ENCODE data around the gene PTGR2.
"Not testable (repeated sequence)": the region's sequence is repeated elsewhere in the genome, so short reads cannot be mapped to it uniquely, and the experiment has no call there.

PTGR2 gene

GRCh38 chr14:73833034-73833433, 18.6 kb upstream of the PTGR2 start:
- peak; percentile 52 for DNase-seq (ENCODE audit: low spot score)

DNA sequence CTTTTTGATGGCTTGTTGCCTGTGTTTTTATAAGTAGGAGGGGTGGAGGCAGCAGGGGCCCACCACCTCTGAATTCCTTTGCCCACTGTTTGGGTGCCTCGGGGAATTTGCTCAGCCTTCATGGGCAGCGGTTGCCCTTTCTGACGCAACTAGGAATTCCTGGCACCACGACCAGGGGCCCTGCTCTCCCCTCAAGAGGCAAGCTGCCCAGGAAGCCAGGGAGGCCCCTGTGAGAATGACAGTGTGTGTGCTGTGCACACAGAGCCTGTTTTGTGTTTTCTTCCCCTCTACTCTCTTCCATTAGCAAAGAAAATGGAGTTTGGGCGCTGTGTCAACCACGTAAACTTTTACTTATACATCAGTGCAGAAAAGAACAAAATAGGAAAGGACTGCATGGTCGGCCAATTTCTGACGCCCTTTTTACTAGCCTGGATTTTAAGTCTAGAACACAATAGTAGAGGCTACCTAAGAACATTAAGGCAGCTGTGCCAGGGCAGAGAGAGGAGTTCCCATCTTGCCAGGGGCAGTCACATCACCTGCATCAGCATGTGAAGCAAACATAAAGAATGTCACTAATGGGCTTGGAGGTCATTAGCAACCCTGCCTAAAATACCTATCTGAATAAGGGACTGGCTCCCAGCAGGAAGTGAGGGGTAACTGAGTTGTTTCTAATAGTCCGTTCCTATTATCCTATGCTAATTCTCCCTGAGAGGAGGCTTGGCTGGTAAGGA, 17.9 kb upstream of the PTGR2 start:
- DNase-seq (ENCODE audit: low spot score) = peak; percentile 49

GRCh38 chr14:73834261-73834625, 17.4 kb upstream of the PTGR2 start:
- DNase-seq (ENCODE audit: low spot score) = no peak

GRCh38 chr14:73838293-73839034, 13.2 kb upstream of the PTGR2 start:
- not testable (repeated sequence) for DNase-seq (ENCODE audit: low spot score)

DNA sequence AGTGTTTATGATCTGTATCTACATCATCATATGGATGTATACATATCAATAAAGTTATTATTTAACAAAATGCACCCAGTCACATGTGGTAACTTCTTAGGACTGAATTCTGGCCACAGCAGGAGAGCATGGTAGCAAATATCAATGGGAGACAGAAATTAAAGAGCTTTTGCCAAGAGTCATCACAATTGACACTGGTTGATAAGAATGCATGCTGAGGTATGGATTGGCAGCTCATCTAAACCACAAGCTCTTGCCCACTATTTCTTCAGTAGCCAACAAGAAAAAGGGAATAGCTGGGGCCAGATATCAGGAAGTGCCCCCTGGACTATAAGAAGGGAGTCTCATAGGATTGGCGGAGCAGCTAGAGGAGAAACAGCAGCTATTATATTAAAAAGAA, 9.4 kb upstream of the PTGR2 start:
- no peak for DNase-seq (ENCODE audit: low spot score)

- no peak for DNase-seq (ENCODE audit: low spot score)
These were observed 8.8 kb upstream of the PTGR2 start for GRCh38 chr14:73842851-73843250.

DNA sequence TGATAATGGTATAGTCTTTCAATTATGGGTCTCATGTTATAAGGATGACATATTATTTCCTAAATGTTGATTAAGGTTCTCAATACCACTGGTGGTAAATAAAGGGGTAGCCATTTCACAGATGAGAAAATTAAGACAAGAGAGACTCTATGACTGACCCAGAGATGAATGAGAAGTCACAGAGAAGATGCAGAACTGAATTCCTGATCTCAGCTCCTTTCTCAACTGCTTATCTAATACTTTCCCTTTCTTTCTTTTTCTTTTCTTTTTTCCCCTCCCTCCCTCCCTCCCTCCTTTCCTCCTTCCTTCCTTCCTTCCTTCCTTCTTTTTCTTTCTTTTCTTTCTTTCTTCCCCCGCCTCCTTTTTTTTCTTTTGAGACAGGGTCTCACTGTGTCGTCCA, 8.3 kb upstream of the PTGR2 start:
- DNase-seq (ENCODE audit: low spot score) = no peak

DNA sequence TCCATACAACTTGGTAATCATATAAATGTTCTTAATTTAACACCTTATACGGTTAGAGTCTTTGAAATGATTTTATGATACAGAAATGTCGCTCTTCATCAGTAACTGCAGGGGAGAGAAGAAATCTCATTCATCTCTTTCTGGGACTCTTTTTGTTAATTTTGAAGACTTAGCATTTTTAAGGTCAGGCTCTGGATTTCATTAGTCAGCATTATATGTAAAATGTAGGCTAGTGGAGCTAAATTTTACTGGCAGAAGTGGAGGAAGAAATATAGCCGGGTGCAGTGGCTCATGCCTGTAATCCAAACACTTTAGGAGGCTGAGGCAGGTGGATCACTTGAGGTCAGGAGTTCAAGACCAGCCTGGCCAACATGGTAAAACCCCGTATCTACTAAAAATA, 4.7 kb upstream of the PTGR2 start:
- no peak for DNase-seq (ENCODE audit: low spot score)

- no peak for DNase-seq (ENCODE audit: low spot score)
These were observed 631 bp upstream of the PTGR2 start for GRCh38 chr14:73851000-73851399.

DNA sequence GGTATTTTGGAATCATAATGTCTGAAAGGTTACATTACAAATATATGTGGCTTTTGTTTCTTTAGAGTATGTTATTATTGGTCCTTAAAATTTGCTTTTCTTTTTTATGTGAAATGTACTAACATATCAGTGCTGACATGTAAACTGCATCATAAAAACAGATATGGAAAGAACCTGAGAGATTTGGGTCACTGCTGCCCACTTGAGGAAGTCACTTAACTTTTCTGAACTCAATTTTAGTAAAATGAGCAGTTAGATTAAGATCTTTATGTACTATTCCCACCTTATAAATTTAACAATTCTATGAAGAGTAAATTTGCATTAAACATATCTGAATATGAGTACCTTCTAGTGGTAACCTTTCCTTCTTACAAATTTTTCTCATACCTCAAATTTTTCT, 7.5 kb downstream of the PTGR2 start:
- no peak for DNase-seq (ENCODE audit: low spot score)

GRCh38 chr14:73861073-73861472, 9.4 kb downstream of the PTGR2 start:
- DNase-seq (ENCODE audit: low spot score) = no peak

GRCh38 chr14:73862480-73862879, 10.8 kb downstream of the PTGR2 start:
- no peak for DNase-seq (ENCODE audit: low spot score)

DNA sequence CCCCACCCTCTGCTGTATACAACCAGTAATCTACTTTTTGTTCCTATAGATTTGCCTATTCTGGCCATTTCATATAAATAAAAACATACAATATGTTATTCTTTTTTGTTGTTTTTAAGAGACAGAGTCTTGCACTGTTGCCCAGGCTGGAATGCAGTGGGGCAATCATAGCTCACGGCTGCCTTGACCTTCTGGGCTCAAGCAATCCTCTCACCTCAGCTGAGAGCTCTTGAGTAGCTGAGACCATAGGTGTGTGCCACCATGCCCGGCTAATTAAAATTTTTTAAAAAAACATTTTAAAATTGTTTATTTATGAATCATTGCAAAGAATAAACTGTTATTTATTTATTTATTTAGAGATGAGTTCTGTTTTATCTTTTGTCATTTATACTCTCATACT, 11.6 kb downstream of the PTGR2 start:
- DNase-seq (ENCODE audit: low spot score) = no peak

GRCh38 chr14:73865534-73866113, 14.0 kb downstream of the PTGR2 start:
- DNase-seq (ENCODE audit: low spot score) = no peak

GRCh38 chr14:73869754-73870153, 18.1 kb downstream of the PTGR2 start:
- DNase-seq (ENCODE audit: low spot score) = not testable (repeated sequence)

DNA sequence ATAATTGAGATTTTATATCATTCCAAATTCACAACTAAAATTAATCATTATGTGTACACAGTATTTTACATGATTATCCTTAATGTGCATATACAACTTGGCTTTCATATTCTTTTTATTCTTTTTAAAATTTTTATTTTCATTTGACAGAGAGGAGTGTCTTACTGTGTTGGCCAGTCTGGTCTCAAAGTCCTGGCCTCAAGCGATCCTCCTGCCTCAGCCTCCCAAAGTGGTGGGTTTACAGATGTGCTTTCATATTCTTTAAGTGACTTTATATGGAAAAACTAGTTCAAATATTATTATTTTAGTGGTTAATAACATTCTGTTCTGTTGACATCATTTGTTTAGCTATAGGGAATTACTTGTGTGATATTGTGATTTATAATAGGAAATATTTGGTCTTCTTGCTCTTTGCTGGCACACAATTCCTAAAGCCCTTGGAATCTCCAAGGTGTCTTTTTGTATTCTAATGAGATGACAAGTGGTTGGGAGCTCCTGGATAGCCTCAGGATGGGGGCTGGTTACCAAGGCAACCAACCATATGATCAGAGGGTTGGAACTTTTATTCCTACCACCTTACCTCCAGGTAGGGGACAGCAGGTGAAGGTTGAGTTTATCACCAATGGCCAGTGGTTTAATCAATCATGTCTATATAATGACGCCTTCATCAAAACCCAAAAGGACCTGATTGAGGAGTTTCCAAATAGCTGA, 19.0 kb downstream of the PTGR2 start:
- DNase-seq (ENCODE audit: low spot score) = no peak

DNA sequence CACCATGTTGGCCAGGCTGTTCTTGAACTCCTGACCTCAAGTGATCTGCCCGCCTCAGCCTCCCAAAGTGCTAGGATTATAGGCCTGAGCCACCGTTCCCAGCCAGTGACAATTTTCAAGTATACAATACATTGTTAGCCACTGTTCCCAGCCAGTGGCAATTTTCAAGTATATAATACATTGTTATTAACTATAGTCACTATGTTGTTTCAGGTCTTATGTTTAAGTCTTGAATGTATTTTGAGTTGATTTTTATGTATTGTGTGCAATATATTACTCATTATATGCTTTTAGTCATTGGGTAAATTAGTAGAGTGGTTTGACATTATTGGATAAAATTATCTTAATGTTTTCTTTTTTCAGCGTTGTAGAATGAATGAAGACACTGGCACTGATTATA, 22.0 kb downstream of the PTGR2 start:
- DNase-seq (ENCODE audit: low spot score) = no peak

DNA sequence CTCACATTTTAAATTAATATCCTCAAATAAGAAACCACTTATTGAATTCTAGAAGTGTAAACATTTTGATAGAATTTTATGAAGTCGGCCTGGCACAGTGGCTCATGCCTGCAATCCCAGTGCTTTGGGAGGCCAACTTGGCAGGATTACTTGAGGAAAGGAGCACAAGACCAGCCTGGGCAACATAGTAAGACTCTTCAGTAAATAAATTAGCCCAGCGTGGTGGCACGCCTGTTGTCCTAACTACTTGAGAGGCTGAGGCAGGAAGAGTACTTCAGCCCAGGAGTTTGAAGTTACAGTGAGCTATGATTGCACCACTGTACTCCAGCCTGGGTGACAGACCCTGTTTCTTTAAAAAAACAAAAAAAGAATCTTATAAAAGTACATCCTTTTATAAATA, 26.2 kb downstream of the PTGR2 start:
- DNase-seq (ENCODE audit: low spot score) = no peak

- DNase-seq (ENCODE audit: low spot score) = no peak
These were observed 26.8 kb downstream of the PTGR2 start for GRCh38 chr14:73878436-73878835.

- no peak for DNase-seq (ENCODE audit: low spot score)
These were observed 27.4 kb downstream of the PTGR2 start for GRCh38 chr14:73879027-73879426.

DNA sequence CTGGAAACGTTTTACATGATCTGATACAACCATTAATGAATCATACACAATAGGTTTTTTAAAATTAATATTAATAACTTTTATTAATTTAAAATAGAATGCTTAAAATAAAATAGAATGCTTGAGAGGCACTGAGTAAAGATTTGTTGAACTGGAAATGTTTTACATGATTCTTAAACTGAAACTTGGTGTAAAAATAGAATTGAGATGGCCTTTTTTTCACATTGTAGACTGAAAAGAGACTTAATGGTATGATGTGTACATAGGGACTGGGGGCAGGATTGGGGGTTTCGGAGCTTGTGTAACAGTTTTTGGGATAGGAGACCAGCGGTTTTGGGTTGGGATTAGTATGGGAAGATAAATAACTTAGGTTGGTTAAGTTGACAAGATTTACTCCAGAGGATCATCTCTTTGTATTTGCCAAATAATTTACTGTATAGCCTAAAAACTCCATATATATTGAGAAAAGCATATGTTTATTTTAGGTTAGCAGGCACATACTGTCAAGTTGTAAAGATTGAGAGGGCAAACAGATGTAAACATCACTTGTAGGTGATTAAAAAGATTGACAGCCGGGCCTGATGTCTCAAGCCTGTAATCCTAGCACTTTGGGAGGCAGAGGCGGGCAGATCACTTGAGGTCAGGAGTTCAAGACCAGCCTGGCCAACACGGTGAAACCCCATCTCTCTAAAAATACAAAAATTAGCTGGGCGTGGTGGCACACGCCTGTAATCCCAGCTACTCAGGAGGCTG, 33.0 kb downstream of the PTGR2 start:
- DNase-seq (ENCODE audit: low spot score) = no peak

All from AG08395 (cell line).